ENCODE measurements around the gene PACRG.

The PACRG gene

DNA sequence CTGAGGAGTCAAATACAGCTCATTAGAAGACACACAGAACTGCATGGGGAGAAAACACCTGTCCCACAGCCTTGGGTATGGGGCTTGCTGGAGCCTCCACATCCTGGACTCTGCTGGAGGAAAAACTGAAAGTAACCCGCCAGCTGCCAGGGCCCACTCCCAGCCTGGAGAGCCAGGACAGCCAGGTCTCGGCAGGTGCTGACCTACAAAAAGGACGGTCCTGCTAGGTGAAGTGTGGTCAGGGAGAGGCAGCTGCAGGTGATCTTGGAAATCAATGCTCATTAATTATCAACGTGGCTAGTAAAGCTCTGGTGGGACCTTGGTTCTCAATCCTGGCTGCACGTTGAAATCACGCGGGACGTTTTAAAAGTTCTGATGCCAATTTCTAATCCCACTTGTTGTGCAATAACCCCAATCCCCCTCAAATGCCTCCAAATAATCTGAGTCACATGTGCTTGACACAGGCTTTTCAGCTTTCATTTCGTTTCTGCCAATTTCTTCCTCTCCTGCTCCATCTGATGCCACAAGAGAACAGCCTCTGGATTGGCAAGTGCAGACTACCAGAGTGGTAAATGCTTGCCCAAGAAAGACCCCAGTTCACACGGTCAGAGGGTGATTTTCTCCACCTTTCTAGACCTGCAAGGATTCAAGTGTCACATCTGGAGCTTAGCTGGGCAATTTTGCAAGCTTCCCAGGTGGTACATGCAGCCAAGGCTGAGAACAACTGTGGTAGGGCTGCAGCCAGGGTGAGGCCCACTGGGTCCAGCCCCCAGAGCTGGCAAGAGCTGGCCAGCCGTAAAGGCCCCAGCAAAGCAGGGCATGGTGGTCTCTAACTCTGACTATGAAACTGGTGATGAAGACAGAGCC is 434.5 kb downstream of the PACRG start:
- TF ChIP-seq, protein P1, sequence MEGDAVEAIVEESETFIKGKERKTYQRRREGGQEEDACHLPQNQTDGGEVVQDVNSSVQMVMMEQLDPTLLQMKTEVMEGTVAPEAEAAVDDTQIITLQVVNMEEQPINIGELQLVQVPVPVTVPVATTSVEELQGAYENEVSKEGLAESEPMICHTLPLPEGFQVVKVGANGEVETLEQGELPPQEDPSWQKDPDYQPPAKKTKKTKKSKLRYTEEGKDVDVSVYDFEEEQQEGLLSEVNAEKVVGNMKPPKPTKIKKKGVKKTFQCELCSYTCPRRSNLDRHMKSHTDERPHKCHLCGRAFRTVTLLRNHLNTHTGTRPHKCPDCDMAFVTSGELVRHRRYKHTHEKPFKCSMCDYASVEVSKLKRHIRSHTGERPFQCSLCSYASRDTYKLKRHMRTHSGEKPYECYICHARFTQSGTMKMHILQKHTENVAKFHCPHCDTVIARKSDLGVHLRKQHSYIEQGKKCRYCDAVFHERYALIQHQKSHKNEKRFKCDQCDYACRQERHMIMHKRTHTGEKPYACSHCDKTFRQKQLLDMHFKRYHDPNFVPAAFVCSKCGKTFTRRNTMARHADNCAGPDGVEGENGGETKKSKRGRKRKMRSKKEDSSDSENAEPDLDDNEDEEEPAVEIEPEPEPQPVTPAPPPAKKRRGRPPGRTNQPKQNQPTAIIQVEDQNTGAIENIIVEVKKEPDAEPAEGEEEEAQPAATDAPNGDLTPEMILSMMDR (IDR thresholded peaks at IDR 0.05) = no peak

GRCh38 chr6:163162874-163163213 is 435.1 kb downstream of the PACRG start:
- TF ChIP-seq, protein P1 (IDR thresholded peaks at IDR 0.05) = no peak

GRCh38 chr6:163164175-163164900 is 436.6 kb downstream of the PACRG start:
- TF ChIP-seq, protein P1 (IDR thresholded peaks at IDR 0.05) = no peak

DNA sequence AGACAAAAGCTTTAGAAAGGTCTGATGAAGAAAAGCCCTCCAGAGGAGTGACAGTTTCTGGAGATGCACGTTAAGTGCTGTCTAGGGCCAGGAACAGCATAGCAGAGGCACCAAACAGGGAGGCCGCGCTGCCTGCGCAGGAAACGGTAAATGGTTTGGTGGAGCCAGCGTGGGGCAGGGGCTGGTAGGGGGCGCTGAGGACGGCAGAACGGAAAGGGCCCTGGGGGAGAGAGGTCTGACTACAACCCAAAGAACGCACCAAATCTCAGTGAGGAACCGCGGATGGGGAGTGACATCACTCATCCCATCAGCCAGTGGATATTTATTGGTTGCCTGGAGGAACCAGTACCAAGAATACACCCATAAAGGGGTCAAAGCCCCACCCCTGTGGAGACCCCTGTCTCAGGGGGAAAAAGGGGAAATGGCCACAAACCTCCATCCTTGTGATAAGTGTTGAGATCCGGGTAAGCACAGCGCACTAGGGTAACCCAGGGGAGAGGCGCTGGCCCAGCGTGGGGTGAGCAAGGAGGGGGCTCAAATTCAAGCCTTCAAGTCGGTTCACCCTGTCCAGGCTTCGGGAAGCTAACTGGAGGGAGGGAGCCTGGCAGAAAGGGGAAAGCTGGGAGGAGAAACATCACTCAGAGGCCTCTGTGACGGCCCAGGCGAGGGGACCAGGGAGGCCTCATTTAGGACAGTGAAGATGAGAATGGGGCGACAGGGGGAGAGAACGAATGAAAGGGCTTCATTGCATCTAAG is 437.6 kb downstream of the PACRG start:
- TF ChIP-seq, protein P1 (IDR thresholded peaks at IDR 0.05) = no peak

GRCh38 chr6:163165922-163166321 is 438.1 kb downstream of the PACRG start:
- TF ChIP-seq, protein P1 (IDR thresholded peaks at IDR 0.05) = no peak

DNA sequence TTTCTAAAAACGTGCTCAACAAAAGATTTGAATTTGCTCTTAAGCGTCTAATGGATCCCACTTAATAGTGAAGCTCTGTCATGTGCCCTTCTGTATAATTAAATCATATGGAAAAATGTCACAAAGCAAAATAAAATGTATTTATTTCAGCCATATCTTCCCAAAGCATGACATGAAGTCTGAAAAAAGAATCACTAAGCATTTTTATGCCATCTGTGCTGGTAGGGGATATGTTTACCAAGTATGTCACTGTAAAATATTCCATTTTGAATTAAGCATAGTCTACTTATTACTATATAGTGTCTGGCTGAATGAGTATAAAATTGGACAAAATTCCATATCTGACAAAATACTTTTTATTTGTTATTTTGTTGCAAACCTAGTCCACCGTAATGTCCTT is 438.7 kb downstream of the PACRG start:
- TF ChIP-seq, protein P1 (IDR thresholded peaks at IDR 0.05) = no peak

GRCh38 chr6:163169521-163169920 is 441.7 kb downstream of the PACRG start:
- TF ChIP-seq, protein P1 (IDR thresholded peaks at IDR 0.05) = no peak
